Smooth muscle cell (in vitro differentiated cells): ENCODE measurements around the gene RPS18. TPM values are rescaled to one million over a fixed set of nuclear protein-coding genes. Genes with fewer than 3 reads are reported as not detected.

Experiments
- DNase-seq: peaks from one replicate; lab custom pipeline; 2025; ENCODE audit not compliant: unreplicated experiment; lab: John Stamatoyannopoulos, UW
- H2AFZ ChIP-seq: fragments of 200-600 bp; sonication (generic); 2 replicates; pipeline ENCODE4 v1.6.0; 2016; ENCODE audit warnings: antibody characterized with exemption, low read depth, mild to moderate bottlenecking
- H3F3A ChIP-seq: fragments of 200-600 bp; sonication (generic); 2 replicates; pipeline ENCODE4 v1.6.0; 2017; ENCODE audit warnings: antibody characterized with exemption, low read depth
- H3K27ac ChIP-seq: fragments of 200-600 bp; sonication (generic); 2 replicates; pipeline ENCODE4 v1.5.1; 2016; ENCODE audit warnings: low read depth, mild to moderate bottlenecking
- H3K27me3 ChIP-seq: fragments of 200-600 bp; sonication (generic); 2 replicates; pipeline ENCODE4 v1.6.1; 2016; ENCODE audit warnings: low read depth, mild to moderate bottlenecking
- H3K36me3 ChIP-seq: fragments of 200-600 bp; sonication (generic); 2 replicates; pipeline ENCODE4 v1.5.1; 2016; ENCODE audit warnings: low read depth
- H3K4me1 ChIP-seq: fragments of 200-600 bp; sonication (generic); 2 replicates; pipeline ENCODE4 v1.5.1; 2016; ENCODE audit warnings: low read depth
- H3K4me2 ChIP-seq: fragments of 200-600 bp; sonication (generic); 2 replicates; pipeline ENCODE4 v1.6.0; 2016; ENCODE audit warnings: mild to moderate bottlenecking
- H3K4me3 ChIP-seq: fragments of 200-600 bp; sonication (generic); 2 replicates; pipeline ENCODE4 v1.5.1; 2016; ENCODE audit warnings: mild to moderate bottlenecking
- H3K79me2 ChIP-seq: fragments of 200-600 bp; sonication (generic); 2 replicates; pipeline ENCODE4 v1.6.0; 2016; ENCODE audit warnings: low read depth, mild to moderate bottlenecking
- H3K9ac ChIP-seq: fragments of 200-600 bp; sonication (generic); 2 replicates; pipeline ENCODE4 v1.6.0; 2016; ENCODE audit warnings: low read depth
- H3K9me3 ChIP-seq: fragments of 200-600 bp; sonication (generic); replicated peaks from 2 replicates; pipeline ENCODE4 v1.5.1; 2016; ENCODE audit warnings: low read depth
- H4K20me1 ChIP-seq: fragments of 200-600 bp; sonication (generic); 2 replicates; pipeline ENCODE4 v1.6.0; 2016; ENCODE audit warnings: low read depth
- WGBS: methylation state at CpG from one replicate; pipeline ENCODE4 v1.1.7; 2016; ENCODE audit warnings: low lambda C conversion rate; 5-methylcytosine and 5-hydroxymethylcytosine counted together
- polyA plus RNA-seq: library from polyadenylated mRNA; unstranded; fragments of >200 nt; fragmentation: Nextera tagmentation; extraction: Ambion mirVana; gene quantifications from 2 replicates; pipeline ENCODE4 v1.2.1, GENCODE V29; 2016
- total RNA-seq: library from RNA; depleted of rRNA; stranded (reverse); fragments of >200 nt; gene quantifications from 2 replicates; pipeline ENCODE4 v1.2.3, GENCODE V29; 2014
- TF ChIP-seq, protein P1 (sequence below): fragments of 200-600 bp; sonication (generic); IDR thresholded peaks from 2 replicates; pipeline ENCODE4 v1.5.1; 2017; ENCODE audit warnings: borderline replicate concordance, mild to moderate bottlenecking, antibody characterized with exemption; ENCODE audit not compliant: insufficient read depth, poor library complexity, severe bottlenecking

RPS18 gene
- total and polyA plus RNA-seq, 2 experiments from 2014 or later, result 1,848 to 3,261 TPM

GRCh38 chr6:33278810-33279209, 6.9 kb downstream of the RPS18 start:
- H3K4me3 ChIP-seq, result no peak overlapping the region
- peaks cover 30% of the 10 kb centered on the region for H3K4me1 ChIP-seq
- WGBS, result 90% methylated on average over 3 of the region's 3 CpGs
- H3K27ac ChIP-seq, result no peak overlapping the region
- no peak for DNase-seq
- peaks cover 18% of the 10 kb centered on the region for H3K79me2 ChIP-seq
- TF ChIP-seq, protein P1, sequence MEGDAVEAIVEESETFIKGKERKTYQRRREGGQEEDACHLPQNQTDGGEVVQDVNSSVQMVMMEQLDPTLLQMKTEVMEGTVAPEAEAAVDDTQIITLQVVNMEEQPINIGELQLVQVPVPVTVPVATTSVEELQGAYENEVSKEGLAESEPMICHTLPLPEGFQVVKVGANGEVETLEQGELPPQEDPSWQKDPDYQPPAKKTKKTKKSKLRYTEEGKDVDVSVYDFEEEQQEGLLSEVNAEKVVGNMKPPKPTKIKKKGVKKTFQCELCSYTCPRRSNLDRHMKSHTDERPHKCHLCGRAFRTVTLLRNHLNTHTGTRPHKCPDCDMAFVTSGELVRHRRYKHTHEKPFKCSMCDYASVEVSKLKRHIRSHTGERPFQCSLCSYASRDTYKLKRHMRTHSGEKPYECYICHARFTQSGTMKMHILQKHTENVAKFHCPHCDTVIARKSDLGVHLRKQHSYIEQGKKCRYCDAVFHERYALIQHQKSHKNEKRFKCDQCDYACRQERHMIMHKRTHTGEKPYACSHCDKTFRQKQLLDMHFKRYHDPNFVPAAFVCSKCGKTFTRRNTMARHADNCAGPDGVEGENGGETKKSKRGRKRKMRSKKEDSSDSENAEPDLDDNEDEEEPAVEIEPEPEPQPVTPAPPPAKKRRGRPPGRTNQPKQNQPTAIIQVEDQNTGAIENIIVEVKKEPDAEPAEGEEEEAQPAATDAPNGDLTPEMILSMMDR, result no peak
- H3K4me2 ChIP-seq, result no peak overlapping the region
- no peaks in the 10 kb centered on the region for H3K9me3 ChIP-seq
- H3K9ac ChIP-seq, result no peak overlapping the region
- no peaks in the 10 kb centered on the region for H3K36me3 ChIP-seq
- no peak overlapping the region for H2AFZ ChIP-seq
- H4K20me1 ChIP-seq, result peaks cover 27% of the 10 kb centered on the region
- peaks cover 27% of the 10 kb centered on the region for H3F3A ChIP-seq
- H3K27me3 ChIP-seq, result no peaks in the 10 kb centered on the region

DNA sequence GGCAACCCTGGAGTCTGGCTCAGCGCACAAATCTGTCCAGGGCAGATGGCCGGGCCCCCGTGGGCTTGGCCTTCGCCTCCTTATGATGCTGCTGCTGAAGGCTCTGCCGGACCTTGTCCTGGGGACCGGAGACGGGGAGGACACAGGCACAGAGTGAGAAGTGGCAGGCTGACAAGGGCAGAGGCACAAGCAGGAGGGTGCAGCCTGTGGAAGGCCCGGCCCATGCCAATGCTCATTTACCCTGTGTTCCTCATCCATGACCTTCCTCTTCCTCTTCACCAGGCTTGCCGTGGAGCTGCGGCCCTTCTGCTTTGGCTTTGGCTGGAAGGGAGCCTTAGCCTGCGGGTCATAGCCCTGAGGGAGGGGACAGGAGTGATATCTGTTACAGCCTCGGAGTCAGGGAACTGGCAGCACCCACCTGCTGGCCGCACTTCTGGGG, 7.4 kb downstream of the RPS18 start:
- H3F3A ChIP-seq, result peaks cover 24% of the 10 kb centered on the region
- H3K9me3 ChIP-seq, result no peaks in the 10 kb centered on the region
- WGBS, result 97% methylated on average over 13 of the region's 13 CpGs
- no peak overlapping the region for H3K4me3 ChIP-seq
- TF ChIP-seq, protein P1, result no peak
- H4K20me1 ChIP-seq, result peaks cover 23% of the 10 kb centered on the region
- no peaks in the 10 kb centered on the region for H3K36me3 ChIP-seq
- no peaks in the 10 kb centered on the region for H3K27me3 ChIP-seq
- H3K4me1 ChIP-seq, result peaks cover 25% of the 10 kb centered on the region
- peaks cover 13% of the 10 kb centered on the region for H3K79me2 ChIP-seq
- DNase-seq, result no peak
- H3K27ac ChIP-seq, result no peak overlapping the region
- H3K4me2 ChIP-seq, result no peak overlapping the region
- no peak overlapping the region for H2AFZ ChIP-seq
- no peak overlapping the region for H3K9ac ChIP-seq

DNA sequence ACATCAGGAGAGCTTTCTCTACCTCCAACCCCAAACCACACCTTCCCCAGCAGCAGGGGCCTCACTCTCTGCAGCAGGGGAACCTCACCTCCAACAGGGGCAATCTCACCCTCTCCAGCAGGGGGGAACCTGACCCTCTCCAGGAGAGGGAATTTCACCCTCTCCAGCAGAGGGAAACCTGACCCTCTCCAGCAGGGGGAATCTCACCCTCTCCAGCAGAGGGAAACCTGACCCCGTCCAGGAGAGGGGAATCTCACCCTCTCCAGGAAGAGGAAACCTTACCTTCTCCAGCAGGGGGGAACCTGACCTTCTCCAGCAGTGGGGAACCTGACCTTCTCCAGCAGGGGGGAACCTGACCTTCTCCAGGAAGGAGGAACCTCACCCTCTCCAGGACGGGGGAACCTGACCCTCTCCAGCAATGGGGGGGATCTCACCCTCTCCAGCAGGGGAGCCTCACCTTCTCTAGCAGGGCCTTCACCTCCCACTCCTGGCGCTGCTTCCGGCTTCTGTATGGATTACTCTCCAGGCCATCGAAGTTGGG, 8.2 kb downstream of the RPS18 start:
- no peak for DNase-seq
- no peaks in the 10 kb centered on the region for H3K36me3 ChIP-seq

More for the DNA sequence above, 8.2 kb downstream of the RPS18 start:
- Histone ChIP-seq H3K4me2 (no peak overlapping the region), H3K27me3 (no peaks in the 10 kb centered on the region), H4K20me1 (peaks cover 15% of the 10 kb centered on the region), H3K79me2 (peaks cover 9% of the 10 kb centered on the region), H3K4me1 (peaks cover 17% of the 10 kb centered on the region), H3K4me3 (no peak overlapping the region), H2AFZ (no peak overlapping the region), H3K9me3 (no peaks in the 10 kb centered on the region), H3F3A (peaks cover 16% of the 10 kb centered on the region), H3K9ac (no peak overlapping the region), H3K27ac (no peak overlapping the region)
- TF ChIP-seq, protein P1, result no peak
- WGBS, result 71% methylated on average over 5 of the region's 5 CpGs
